Activated CD4-positive, CD25-positive, alpha-beta regulatory T cell (primary cell): ENCODE data around the gene PPP2R3A.
"Not testable (repeated sequence)": the region's sequence is repeated elsewhere in the genome, so short reads cannot be mapped to it uniquely, and the experiment has no call there.

Experiments used
- DNase-seq, 4 experiments: peaks; one replicate each; lab custom pipeline; 2025; lab: John Stamatoyannopoulos, UW

PPP2R3A gene

DNA sequence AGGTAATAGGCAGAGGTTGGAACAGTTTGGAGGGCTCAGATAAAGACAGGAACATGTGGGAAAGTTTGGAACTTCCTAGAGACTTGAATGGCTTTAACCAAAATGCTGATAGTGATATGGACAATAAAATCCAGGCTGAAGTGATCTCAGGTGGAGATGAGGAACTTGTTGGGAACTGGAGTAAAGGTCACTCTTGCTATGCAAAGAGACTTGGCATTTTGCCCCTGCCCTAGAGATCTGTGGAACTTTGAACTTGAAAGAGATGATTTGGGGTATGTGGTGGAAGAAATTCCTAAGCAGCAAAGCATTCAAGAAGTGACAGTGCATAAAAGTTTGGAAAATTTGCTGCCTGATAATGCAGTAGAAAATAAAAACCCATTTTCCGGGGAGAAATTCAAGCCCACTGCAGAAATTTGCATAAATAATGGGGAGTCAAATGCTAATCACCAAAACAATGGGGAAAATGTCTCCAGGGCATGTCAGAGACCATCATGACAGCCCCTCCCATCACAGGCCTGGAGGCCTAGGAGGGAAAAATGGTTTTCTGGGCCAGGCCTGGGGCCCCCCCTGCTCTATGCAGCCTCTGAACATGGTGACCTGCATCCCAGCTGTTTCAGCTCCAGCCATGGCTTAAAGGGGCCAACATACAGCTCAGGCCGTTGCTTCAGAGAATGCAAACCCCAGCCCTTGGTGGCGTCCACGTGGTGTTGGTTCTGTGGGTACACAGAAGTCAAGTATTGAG is 118.3 kb downstream of the PPP2R3A start:
- not testable (repeated sequence) for DNase-seq

GRCh38 chr3:136085067-136085466 is 119.5 kb downstream of the PPP2R3A start:
- DNase-seq: not testable (repeated sequence)

GRCh38 chr3:136093771-136094170 is 128.2 kb downstream of the PPP2R3A start:
- no peak for DNase-seq

GRCh38 chr3:136105044-136105443 is 139.5 kb downstream of the PPP2R3A start:
- DNase-seq: no peak

GRCh38 chr3:136106101-136106500 is 140.6 kb downstream of the PPP2R3A start:
- no peak for DNase-seq

- no peak for DNase-seq
Measured at GRCh38 chr3:136109499-136109898, 144.0 kb downstream of the PPP2R3A start.

GRCh38 chr3:136110481-136110880 is 145.0 kb downstream of the PPP2R3A start:
- no peak for DNase-seq

DNA sequence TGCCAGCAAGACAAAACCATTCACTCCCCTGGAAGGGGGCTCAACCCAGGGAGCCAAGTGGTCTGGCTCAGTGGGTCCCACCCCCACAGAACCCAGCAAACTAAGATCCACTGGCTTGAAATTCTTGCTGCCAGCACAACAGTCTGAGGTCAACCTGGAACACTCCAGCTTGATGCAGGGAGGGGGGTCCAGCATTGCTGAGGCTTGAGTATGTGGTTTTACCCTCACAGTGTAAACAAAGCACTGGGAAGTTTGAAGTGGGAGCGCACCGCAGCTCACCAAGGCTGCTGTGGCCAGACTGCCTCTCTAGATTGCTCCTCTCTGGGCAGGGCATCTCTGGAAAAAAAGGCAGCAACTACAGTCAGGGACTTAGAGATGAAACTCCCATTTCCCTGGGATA is 148.9 kb downstream of the PPP2R3A start:
- DNase-seq: no peak

DNA sequence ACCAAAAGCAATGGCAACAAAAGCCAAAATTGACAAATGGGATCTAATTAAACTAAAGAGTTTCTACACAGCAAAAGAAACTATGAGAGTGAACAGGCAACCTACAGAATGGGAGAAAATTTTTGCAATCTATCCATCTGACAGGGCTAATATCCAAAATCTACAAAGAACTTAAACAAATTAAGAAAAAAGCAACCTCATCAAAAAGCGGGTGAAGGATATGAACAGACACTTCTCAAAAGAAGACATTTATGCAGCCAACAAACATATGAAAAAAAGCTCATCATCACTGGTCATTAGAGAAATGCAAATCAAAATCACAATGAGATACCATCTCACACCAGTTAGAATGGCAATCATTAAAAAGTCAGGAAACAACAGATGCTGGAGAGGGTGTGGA is 153.8 kb downstream of the PPP2R3A start:
- not testable (repeated sequence) for DNase-seq

DNA sequence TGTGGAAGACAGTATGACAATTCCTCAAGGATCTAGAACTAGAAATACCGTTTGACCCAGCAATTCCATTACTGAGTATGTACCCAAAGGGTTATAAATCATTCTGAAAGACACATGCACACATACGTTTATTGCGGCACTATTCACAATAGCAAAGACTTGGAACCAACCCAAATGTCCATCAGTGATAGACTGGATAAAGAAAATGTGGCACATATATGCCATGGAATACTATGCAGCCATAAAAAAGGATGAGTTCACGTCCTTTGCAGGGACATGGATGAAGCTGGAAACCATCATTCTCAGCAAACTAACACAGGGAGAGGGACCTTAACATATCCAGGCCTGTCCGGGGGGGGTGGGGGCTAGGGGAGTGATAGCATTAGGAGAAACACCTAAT is 154.3 kb downstream of the PPP2R3A start:
- not testable (repeated sequence) for DNase-seq

- DNase-seq: no peak
Measured at GRCh38 chr3:136120373-136121348, 155.1 kb downstream of the PPP2R3A start.

GRCh38 chr3:136122006-136122405 is 156.5 kb downstream of the PPP2R3A start:
- DNase-seq: no peak

- not testable (repeated sequence) for DNase-seq
Measured at GRCh38 chr3:136131647-136132046, 166.1 kb downstream of the PPP2R3A start.

- no peak for DNase-seq
Measured at GRCh38 chr3:136134091-136134490, 168.6 kb downstream of the PPP2R3A start.

GRCh38 chr3:136135039-136135802 is 169.7 kb downstream of the PPP2R3A start:
- no peak for DNase-seq

DNA sequence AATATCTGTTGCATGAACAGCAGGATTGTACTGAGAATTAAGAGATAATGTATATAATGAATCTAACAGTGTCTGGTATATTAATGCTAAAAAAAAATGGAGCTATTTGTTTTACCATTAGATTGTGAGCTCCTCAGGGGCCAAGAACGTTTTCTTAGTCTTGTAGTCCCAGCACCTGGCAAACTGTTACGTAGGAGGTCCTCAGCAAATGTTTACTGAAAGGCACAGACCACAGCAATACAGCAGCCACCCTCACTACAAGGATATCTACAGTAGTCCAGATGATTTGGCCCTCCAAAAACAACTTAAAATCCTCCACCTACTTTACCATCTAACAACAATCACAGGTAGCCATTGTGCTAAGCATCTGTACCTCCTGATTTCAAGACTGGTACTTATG is 170.9 kb downstream of the PPP2R3A start:
- no peak for DNase-seq

DNA sequence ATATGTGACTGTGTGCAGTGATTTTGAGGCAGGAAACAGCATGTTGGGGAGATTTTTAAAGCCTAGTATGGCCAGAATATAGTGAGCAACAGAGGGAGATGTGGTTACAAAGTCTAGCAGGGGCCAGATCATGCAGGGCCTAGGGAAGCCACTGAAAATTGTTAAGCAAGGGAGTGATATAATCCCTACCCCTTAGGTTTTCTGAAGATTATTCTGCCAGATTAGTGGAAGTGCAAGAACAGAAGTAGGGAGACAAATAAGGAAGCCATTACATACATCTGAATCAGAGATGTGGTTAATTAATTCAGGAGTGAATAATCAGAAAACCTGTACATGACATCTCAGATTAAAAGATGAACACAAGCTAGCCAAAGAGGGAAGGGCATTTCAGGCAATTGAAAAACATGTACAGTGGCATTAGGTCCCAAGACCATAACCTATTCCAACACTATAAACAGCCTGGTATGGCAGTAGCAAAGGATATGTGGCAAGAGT is 175.8 kb downstream of the PPP2R3A start:
- DNase-seq: no peak

DNA sequence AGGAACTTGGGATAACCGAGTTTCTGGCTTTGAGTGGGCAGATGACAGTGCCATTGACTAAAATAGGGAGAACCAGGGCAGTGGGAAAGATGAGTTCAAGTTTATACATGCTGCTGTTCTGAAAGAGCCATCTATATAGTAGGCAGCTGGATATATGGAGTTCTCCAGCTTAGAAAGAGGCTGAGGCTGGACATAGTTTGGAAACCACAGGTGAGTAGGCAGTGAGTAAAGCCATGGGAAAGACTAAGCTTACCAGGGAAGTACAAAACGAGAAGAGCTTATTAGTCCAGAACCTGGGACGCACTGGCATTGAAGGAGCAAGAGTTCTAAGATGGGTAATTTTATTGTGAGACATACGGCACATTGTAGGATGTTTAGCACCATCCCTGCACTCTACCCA is 176.4 kb downstream of the PPP2R3A start:
- DNase-seq: no peak

- no peak for DNase-seq
Measured at GRCh38 chr3:136142592-136142991, 177.1 kb downstream of the PPP2R3A start.

DNA sequence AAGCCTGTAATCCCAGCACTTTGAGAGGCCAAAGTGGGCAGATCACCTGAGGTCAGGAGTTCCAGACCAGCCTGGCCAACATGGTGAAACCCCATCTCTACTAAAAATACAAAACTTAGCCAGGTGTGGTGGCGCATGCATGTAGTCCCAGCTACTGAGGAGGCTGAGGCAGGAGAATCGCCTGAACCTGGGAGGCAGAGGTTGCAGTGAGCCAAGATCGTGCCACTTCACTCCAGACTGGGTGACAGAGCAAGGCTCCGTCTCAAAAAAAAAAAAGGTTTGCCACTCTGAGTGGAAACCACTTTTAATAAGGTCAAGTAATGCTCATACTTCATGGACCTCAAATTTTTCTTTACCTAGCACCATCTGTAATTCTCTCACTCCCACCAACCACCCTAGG is 178.9 kb downstream of the PPP2R3A start:
- not testable (repeated sequence) for DNase-seq

- DNase-seq: no peak
Measured at GRCh38 chr3:136146981-136147729, 181.6 kb downstream of the PPP2R3A start.
